Measurements from ENCODE around the gene CYTH3.

GRCh38 chr7:6310271-6310993, 38.0 kb upstream of the CYTH3 start:
- no peak for TF ChIP-seq CTCF (conservative IDR thresholded peaks at IDR 0.05; ENCODE audit: low read depth, low read length)
- no peak for TF ChIP-seq USF2 (IDR thresholded peaks at IDR 0.05; ENCODE audit: low read depth, low read length)
- TF ChIP-seq RAD21 (IDR thresholded peaks at IDR 0.05; ENCODE audit: low read length), result no peak
- TF ChIP-seq MXI1 (IDR thresholded peaks at IDR 0.05; ENCODE audit: borderline replicate concordance, low read depth, low read length), result no peak
- TF ChIP-seq POLR2A (IDR thresholded peaks at IDR 0.05; ENCODE audit: low read depth, low read length), result no peak
- no peak for TF ChIP-seq CEBPB (IDR thresholded peaks at IDR 0.05; ENCODE audit: low read depth, low read length)
- no peak for TF ChIP-seq BHLHE40 (IDR thresholded peaks at IDR 0.05; ENCODE audit: low read depth, low read length)
